ENCODE results near the gene MGARP.

DNA sequence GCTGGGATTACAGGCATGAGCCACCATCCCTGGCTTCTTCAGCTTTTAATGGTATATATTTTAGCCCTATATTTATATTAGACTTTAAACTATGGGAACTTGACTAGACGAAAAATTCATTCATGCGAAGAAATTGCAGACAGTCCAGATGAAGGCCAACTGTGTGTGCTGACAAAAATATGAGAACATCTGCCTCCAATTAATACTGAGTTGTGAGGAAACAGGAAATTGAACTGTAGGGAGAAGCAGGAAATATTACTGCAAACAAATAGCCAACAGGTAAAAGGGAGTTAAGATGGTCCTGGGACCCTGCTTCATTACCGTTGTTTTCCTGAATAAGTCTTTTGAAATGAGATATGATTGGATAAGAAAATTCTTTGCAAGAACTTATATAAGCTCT lies 26.3 kb downstream of the MGARP start:
- TF ChIP-seq, protein P1, sequence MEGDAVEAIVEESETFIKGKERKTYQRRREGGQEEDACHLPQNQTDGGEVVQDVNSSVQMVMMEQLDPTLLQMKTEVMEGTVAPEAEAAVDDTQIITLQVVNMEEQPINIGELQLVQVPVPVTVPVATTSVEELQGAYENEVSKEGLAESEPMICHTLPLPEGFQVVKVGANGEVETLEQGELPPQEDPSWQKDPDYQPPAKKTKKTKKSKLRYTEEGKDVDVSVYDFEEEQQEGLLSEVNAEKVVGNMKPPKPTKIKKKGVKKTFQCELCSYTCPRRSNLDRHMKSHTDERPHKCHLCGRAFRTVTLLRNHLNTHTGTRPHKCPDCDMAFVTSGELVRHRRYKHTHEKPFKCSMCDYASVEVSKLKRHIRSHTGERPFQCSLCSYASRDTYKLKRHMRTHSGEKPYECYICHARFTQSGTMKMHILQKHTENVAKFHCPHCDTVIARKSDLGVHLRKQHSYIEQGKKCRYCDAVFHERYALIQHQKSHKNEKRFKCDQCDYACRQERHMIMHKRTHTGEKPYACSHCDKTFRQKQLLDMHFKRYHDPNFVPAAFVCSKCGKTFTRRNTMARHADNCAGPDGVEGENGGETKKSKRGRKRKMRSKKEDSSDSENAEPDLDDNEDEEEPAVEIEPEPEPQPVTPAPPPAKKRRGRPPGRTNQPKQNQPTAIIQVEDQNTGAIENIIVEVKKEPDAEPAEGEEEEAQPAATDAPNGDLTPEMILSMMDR (IDR thresholded peaks at IDR 0.05; ENCODE audit: borderline replicate concordance, extremely low read depth, low read length, poor library complexity, severe bottlenecking) = no peak
- no peak for TF ChIP-seq EZH2 (IDR thresholded peaks at IDR 0.05; ENCODE audit: borderline replicate concordance, low read depth, low read length, severe bottlenecking)
